RWPE2 (cell line): ENCODE results near the gene FHIT.

Experiments used
- ATAC-seq: fragments of 200-7000 bp; cut with Tn5 transposase; 3 replicates; pipeline ENCODE4 v1.9.1; 2021; ENCODE audit warnings: low read depth
- DNase-seq: peaks from one replicate; pipeline ENCODE4 v3.0.0-alpha.2; 2020; ENCODE audit warnings: low spot score
- H3K27ac ChIP-seq: fragments of 450-650 bp; 2 replicates; pipeline ENCODE4 v1.5.1; 2017; ENCODE audit warnings: mild to moderate bottlenecking; ENCODE audit not compliant: poor library complexity, severe bottlenecking
- H3K27me3 ChIP-seq: fragments of 250-450 bp; sonication (Bioruptor Pico); 2 replicates; pipeline ENCODE4 v1.5.1; 2021; ENCODE audit warnings: mild to moderate bottlenecking, moderate library complexity; ENCODE audit not compliant: insufficient read depth, poor library complexity, severe bottlenecking
- H3K36me3 ChIP-seq: fragments of 250-450 bp; sonication (Bioruptor Pico); 2 replicates; pipeline ENCODE4 v1.5.1; 2020; ENCODE audit warnings: low read depth, mild to moderate bottlenecking, moderate library complexity
- H3K4me1 ChIP-seq: fragments of 250-450 bp; sonication (Bioruptor Pico); 2 replicates; pipeline ENCODE4 v1.5.1; 2021; ENCODE audit warnings: mild to moderate bottlenecking, moderate library complexity; ENCODE audit not compliant: insufficient read depth, poor library complexity, severe bottlenecking
- H3K4me3 ChIP-seq: fragments of 250-450 bp; sonication (Bioruptor Pico); 2 replicates; pipeline ENCODE4 v1.5.1; 2021; ENCODE audit warnings: mild to moderate bottlenecking, moderate library complexity; ENCODE audit not compliant: severe bottlenecking
- H3K9me3 ChIP-seq: fragments of 250-450 bp; sonication (Bioruptor Pico); 2 replicates; pipeline ENCODE4 v1.5.1; 2021; ENCODE audit warnings: mild to moderate bottlenecking, moderate library complexity; ENCODE audit not compliant: severe bottlenecking
- TF ChIP-seq, protein P1 (sequence below): fragments of 450-650 bp; IDR thresholded peaks from one replicate; pipeline ENCODE4 v1.5.1; 2017; ENCODE audit warnings: mild to moderate bottlenecking, moderate library complexity; ENCODE audit not compliant: poor library complexity, severe bottlenecking

Gene FHIT

DNA sequence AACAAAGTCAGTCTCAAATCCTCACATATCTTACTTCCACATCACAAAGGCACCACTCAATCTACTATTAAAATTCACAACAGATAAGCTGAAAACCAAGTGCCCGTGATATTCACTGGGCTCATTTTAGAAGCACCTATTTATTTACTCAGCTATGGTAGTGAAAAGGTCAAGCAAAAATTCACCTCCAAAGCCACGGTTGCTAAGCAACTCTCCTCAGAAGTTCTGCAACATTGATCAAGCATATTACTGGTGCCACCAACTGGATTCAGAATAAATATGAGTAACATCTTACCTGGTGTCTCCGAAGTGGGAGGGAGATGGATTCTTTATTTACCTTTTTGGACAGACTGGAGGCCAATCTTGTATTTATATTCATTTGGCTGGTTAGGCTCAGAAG lies 714.8 kb downstream of the FHIT start:
- TF ChIP-seq, protein P1, sequence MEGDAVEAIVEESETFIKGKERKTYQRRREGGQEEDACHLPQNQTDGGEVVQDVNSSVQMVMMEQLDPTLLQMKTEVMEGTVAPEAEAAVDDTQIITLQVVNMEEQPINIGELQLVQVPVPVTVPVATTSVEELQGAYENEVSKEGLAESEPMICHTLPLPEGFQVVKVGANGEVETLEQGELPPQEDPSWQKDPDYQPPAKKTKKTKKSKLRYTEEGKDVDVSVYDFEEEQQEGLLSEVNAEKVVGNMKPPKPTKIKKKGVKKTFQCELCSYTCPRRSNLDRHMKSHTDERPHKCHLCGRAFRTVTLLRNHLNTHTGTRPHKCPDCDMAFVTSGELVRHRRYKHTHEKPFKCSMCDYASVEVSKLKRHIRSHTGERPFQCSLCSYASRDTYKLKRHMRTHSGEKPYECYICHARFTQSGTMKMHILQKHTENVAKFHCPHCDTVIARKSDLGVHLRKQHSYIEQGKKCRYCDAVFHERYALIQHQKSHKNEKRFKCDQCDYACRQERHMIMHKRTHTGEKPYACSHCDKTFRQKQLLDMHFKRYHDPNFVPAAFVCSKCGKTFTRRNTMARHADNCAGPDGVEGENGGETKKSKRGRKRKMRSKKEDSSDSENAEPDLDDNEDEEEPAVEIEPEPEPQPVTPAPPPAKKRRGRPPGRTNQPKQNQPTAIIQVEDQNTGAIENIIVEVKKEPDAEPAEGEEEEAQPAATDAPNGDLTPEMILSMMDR, result no peak
- no peak overlapping the region for H3K27ac ChIP-seq
- no peaks in the 10 kb centered on the region for H3K36me3 ChIP-seq
- H3K4me1 ChIP-seq, result no peaks in the 10 kb centered on the region
- no peak for ATAC-seq
- no peak for DNase-seq
- no peaks in the 10 kb centered on the region for H3K27me3 ChIP-seq
- no peak overlapping the region for H3K4me3 ChIP-seq
- H3K9me3 ChIP-seq, result no peaks in the 10 kb centered on the region

DNA sequence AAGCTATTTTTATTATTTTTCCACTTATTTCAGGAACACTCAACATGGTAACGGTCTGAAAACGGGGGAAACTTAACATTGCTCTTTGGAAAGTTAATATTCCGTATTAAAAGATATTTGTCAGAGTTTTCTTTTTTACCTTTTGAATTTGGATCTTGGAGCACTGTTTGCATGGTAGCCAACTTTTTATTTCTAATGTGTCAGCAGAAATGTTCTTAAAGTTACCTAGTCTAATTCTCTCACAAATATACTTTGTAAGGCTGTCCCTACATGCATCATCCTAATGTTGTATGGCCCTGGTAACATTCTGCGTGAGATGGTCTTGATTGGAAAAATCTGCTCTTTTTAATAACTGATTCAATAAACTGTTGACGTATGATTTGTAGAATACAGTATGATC lies 719.5 kb downstream of the FHIT start:
- Histone ChIP-seq H3K27me3 (no peaks in the 10 kb centered on the region), H3K9me3 (no peaks in the 10 kb centered on the region), H3K27ac (no peak overlapping the region), H3K36me3 (no peaks in the 10 kb centered on the region), H3K4me1 (no peaks in the 10 kb centered on the region), H3K4me3 (no peak overlapping the region)
- TF ChIP-seq, protein P1, result no peak
- DNase-seq, result no peak
- ATAC-seq, result no peak

DNA sequence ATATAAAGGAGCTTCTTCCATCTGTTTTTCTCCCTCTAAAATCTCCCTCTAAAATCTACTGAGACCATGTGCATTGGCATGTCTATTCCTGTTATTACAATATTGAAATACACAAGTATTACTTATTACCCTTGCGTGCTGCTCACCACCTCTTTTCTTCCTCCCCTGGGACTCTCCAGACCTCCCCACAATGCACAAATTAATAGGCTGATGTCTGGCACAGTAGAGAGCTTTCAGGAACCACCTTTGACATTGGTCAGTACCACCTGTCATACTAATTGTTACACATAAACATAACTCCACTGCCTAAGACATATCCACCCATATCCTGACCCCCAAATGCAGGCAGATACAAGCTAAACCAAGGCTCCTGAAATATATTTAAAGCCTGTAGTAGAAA lies 722.6 kb downstream of the FHIT start:
- Histone ChIP-seq H3K27ac (no peak overlapping the region), H3K4me3 (no peak overlapping the region), H3K9me3 (no peaks in the 10 kb centered on the region), H3K27me3 (no peaks in the 10 kb centered on the region), H3K4me1 (no peaks in the 10 kb centered on the region), H3K36me3 (no peaks in the 10 kb centered on the region)
- ATAC-seq (no peak), DNase-seq (no peak)
- TF ChIP-seq, protein P1, result no peak

DNA sequence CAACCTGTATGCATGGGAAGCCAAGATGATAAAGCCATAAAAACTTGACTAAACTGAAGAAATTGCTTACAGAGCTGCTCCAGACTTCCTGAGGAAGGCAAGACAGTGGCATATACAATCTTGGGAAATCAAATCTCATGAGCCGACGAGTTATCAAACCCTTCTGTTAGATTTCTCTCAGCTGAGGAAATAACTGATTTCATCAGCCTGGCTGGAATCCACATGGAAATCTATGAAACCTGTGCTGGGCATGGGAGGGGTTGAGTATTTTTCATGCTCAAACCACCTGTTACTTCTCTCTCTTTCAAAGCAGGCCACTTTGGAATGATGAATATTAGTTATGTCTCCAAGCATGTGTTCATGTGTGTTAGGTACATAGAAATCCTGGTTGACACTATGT lies 727.7 kb downstream of the FHIT start:
- H3K27ac ChIP-seq, result no peak overlapping the region
- no peak overlapping the region for H3K4me3 ChIP-seq
- H3K27me3 ChIP-seq, result no peaks in the 10 kb centered on the region
- no peaks in the 10 kb centered on the region for H3K9me3 ChIP-seq
- TF ChIP-seq, protein P1, result no peak
- ATAC-seq, result no peak
- H3K36me3 ChIP-seq, result no peaks in the 10 kb centered on the region
- no peaks in the 10 kb centered on the region for H3K4me1 ChIP-seq
- no peak for DNase-seq

DNA sequence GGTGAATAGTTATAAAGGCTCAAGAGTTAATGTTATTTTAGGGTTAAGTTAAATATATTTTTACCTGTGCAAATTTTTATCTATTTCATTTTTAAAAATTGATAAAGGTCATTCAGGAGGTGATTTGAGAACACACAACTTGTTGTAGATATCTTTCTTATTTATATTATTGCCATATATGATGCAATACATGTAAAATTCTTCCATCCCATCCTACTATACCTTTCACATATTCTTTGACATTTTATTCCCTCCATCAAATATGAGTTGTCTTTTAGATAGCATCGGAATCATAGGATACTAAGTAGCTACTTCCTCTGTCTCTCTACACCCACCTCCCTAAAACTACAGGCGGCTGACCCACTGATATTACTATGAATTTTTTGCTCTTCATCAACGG lies 734.1 kb downstream of the FHIT start:
- DNase-seq (no peak), ATAC-seq (no peak)
- no peaks in the 10 kb centered on the region for H3K27me3 ChIP-seq
- no peak overlapping the region for H3K27ac ChIP-seq
- no peak overlapping the region for H3K4me3 ChIP-seq
- no peaks in the 10 kb centered on the region for H3K9me3 ChIP-seq
- H3K4me1 ChIP-seq, result no peaks in the 10 kb centered on the region
- H3K36me3 ChIP-seq, result no peaks in the 10 kb centered on the region
- TF ChIP-seq, protein P1, result no peak
